GM19099 (cell line): ENCODE data around the gene PCK2.

Source experiments
- POLR2A ChIP-seq: IDR thresholded peaks from 3 replicates; pipeline ENCODE4 v1.6.1; 2011; ENCODE audit warnings: low read depth; ENCODE audit not compliant: insufficient read length; ENCODE audit errors: extremely low read depth

PCK2 gene

GRCh38 chr14:24058951-24059475, 35.1 kb upstream of the PCK2 start:
- TF ChIP-seq POLR2A = no peak

DNA sequence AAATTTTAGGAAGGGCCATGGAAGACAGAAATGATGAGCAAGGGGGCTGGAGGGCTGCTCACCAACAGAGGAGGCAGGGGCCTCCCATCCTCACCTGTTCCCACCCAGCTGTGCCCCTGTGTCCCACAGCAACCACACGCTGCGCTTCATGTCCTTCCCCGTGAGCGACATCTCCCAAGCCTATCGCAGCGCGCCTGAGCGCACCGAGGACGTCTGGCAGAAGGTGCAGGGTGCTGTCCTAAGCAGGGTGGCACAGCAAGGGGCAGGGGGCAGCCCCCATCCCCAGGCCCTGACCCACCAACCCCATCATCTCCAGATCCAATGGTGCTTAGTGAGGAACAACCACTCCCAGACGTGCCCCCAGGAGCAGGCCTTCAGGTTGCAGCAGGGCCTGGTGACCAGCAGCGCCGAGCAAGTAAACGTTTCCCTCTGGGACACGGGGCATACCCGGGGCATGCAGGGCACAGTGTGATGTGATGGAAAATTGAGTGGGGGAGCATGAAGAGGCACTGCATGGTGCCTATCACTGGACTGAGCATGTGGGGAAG, 34.2 kb upstream of the PCK2 start:
- no peak for TF ChIP-seq POLR2A

DNA sequence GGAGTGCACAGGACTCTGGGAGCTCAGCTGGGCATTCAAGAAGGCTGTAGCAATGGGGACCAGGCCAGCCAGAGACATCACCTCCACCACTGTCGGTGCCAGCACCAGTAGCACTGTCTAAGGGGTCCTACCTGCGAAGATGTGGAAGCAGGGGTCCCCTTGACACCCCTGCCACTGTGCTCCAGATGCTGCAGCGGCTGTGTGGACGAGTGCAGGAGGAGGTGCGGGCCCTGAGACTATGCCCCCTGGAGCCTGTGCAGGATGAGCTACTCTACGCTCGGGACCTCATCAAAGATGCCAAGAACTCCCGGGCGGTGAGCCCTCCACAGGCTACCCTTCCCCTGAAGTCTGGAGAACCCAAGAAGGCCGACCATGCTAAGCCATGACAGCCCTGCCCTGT, 33.7 kb upstream of the PCK2 start:
- no peak for TF ChIP-seq POLR2A

- TF ChIP-seq POLR2A = no peak
Observed at GRCh38 chr14:24060984-24061913, 32.9 kb upstream of the PCK2 start.

GRCh38 chr14:24062216-24062980, 31.7 kb upstream of the PCK2 start:
- no peak for TF ChIP-seq POLR2A

GRCh38 chr14:24063263-24063836, 30.8 kb upstream of the PCK2 start:
- TF ChIP-seq POLR2A = no peak

DNA sequence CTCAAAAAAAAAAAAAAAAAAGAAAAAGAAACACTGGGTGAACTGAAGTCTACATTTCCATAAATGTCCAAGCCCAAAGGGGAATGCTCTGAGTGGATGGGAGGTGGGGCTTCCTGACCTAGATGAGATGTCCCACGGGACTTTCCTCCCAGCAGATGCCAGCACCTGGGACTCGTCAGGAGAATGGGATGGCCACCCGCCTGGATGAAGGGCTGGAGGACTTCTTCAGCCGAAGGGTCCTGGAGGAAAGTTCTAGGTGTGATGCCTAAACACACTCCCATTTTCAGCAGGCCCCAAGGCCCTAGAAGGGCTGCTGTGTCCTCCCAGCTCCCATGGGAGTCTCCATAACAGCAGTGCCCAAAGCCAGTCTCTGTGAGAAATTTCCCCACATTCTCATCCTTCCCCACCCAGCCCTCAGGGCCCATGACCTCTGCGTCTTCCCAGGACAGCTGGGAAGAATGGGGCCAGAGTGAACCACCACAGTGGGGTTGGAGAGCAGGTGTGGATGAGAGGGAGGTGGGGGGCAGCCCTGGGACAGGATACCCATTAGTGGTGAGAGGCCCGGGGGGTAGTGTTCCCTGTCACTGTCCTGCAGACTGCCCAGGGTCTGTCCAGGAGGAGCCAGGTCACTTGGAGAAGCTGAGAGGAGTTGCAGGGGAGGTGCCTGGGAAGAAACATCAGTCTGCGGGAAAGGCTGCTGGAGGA, 29.9 kb upstream of the PCK2 start:
- no peak for TF ChIP-seq POLR2A

- no peak for TF ChIP-seq POLR2A
Observed at GRCh38 chr14:24064856-24065255, 29.3 kb upstream of the PCK2 start.

- TF ChIP-seq POLR2A = no peak
Observed at GRCh38 chr14:24065408-24065807, 28.7 kb upstream of the PCK2 start.

DNA sequence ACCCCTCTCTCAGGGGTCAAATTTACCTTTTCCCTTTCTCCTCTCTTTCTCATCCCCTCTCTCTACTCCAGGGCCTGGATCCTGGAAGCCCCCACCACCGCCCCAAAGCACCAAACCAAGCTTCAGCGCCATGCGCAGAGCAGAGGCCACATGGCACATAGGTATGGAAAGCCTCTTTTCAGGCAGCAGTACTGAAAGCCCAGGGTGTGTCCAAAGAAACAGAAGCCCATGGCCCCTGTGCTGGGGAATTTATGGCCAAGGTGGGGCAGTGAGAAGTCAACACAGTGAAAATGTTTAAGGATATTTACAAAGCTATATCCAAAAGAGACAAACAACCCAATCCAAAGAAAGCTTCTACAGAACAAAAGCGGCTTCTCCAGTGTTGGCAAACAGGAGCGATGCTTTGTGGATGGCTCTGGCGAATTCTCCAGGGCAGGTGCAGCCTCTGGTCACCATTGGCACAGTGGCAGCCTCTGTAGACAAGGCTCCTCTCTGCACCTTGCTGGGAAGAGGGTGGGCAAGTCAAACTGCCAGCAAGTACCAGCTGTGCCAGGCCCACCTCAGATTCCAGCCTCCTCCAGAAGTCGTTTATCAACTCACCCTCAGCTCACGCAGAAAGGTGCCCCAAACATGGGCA, 27.5 kb upstream of the PCK2 start:
- TF ChIP-seq POLR2A = no peak

GRCh38 chr14:24067133-24068082, 26.7 kb upstream of the PCK2 start:
- TF ChIP-seq POLR2A = no peak

DNA sequence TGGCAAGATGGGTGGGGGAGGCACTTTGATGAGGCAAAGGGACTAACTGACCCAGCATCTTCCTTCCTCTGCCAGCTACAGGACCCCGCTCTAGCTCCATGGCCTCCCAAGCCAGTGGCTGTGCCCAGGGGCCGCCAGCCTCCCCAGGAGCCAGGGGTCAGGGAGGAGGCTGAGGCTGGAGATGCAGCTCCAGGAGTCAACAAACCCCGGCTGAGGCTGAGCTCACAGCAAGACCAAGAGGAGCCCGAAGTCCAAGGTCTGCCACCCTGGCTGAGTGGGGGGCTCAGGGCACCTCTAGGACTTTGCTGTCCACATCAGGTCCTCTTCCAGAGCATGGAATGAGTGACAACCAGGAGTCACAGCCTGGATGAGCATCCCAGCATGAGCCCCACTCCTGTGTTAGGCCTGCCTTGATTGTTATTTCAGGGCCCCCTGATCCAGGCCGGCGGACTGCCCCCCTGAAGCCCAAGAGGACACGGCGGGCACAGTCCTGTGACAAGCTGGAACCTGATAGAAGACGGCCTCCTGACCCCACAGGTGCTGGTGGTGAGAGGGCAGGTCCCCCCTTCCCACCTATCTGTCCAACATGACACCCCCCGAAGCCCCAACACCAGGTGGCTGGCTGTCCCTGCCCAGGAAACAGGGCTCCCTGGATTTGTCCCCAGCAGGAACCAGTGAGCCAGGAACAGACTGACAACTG, 25.2 kb upstream of the PCK2 start:
- TF ChIP-seq POLR2A = no peak
